ENCODE data around the gene PDX1. TPM values are rescaled to one million over a fixed set of nuclear protein-coding genes. Genes with fewer than 3 reads are reported as not detected.
"Not testable (repeated sequence)": the region's sequence is repeated elsewhere in the genome, so short reads cannot be mapped to it uniquely, and the experiment has no call there.

PDX1 gene
- polyA plus RNA-seq, 1 donor: not detected

- DNase-seq (ENCODE audit: low read depth): no peak
Measured at GRCh38 chr13:27956576-27957300, 36.9 kb downstream of the PDX1 start.

- DNase-seq (ENCODE audit: low read depth): no peak
Measured at GRCh38 chr13:27959976-27960361, 40.2 kb downstream of the PDX1 start.

- no peak for DNase-seq (ENCODE audit: low read depth)
Measured at GRCh38 chr13:27960362-27961226, 40.8 kb downstream of the PDX1 start.

GRCh38 chr13:27961227-27962085 lies 41.7 kb downstream of the PDX1 start:
- DNase-seq (ENCODE audit: low read depth): no peak

GRCh38 chr13:27962128-27962841 lies 42.5 kb downstream of the PDX1 start:
- no peak for DNase-seq (ENCODE audit: low read depth)

DNA sequence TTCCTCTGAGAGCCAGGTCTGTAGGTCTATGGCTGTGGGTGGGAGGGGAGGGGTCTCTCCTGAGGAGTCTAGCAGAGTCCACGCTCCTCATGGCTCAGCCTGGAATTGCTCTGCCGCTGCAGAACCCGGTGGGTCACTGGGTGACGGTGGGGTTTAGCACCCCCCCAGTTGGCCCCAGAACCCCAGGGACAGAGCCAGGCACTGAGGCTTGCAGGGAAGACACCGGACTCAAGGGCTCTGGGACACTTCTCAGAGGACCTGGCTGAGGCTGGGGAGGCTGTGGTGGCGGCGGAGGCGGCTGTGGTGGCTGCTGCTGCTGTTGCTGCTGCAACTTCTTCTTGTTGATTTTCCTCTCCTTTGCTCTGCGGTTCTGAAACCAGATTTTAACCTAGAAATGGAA lies 43.2 kb downstream of the PDX1 start:
- DNase-seq (ENCODE audit: low read depth): no peak

DNA sequence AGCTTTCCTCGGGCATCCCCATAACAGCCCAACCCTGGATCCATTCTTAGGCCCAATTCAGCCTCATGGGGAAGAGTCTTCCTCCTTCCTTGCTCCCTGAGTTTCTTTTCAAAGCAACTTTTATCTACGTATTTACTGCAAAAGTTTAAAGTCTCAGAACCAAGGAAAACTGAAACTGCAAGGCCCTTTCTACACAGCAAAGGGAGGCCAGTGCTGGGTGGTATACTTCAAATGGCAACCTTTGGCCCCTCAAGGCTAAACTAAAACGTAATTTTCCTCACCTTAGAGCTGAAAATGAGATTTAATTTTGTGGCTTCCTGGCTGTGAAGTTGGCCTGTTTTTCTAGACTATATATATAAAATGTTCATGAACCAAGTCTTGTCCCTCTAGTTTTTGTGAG lies 43.7 kb downstream of the PDX1 start:
- no peak for DNase-seq (ENCODE audit: low read depth)

GRCh38 chr13:27964206-27964605 lies 44.4 kb downstream of the PDX1 start:
- DNase-seq (ENCODE audit: low read depth): not testable (repeated sequence)

DNA sequence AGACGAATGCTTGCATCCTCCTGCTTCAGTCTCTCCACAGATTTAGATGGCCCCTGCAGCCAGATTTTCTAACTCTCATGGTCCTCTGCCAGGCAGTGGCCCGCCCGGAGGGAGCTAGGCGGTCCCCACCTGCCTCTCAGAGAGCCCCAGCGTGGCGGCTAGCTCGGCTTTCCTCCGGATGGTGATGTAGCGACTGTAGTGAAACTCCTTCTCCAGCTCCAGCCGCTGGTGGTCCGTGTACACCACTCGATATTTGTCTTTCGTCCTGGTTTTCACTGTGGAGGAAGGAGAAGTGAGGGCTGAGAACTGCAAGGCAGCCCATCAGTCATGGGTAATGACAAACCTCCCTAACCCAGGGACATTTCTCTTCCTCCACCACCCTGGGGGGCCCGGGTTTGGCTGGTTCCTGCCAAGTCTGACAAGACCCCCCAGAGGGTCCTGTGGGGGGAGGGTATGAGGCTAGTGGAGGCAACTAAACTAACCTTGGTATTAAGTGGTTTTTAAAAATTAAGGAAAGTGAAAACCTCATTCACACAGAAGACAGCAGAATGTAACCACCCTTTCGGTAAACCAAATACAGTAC lies 45.0 kb downstream of the PDX1 start:
- no peak for DNase-seq (ENCODE audit: low read depth)

- DNase-seq (ENCODE audit: low read depth): no peak
Measured at GRCh38 chr13:27965343-27965739, 45.5 kb downstream of the PDX1 start.

DNA sequence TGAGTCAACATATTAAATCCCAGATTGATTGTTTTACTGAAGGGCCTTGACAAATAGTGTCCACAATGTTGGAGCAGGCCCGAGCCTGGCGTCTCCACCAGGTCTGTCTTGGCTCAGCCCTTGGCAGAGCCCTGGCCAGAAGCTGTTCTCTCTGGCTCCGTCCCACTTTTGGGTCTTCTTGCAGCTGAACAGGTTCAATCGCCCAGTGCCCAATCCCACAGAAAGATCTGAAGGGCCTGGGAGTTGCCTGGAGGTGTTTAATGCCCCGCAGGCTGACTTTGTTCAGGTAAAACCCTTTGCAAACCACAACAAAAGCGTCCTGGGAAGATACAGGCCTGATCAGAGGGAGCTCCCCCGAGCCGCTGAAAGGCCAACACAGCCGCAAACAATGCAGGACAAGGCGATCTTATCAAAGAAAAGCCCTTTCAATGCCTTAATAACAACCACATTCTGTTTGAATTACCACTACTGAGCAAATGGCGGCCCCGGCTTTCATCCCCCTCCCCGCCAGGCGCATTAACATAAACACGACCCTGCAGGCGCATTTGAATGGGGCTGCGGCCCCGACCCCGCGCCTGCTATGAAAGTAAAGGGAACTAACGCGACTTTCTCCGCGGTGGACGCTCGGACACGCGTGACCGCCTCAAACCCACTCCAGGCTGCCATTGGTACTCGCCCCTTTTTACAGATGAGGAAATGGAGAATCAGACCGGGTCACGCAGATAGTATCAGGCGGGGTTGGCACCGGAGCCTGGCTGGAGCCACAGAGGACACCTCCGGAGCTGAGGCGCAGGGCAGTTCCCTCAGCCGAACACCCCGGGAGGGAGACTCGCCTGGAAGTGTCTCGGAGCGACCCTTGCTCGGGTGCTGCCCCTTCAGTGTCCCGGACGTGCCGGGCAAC lies 46.2 kb downstream of the PDX1 start:
- no peak for DNase-seq (ENCODE audit: low read depth)

DNA sequence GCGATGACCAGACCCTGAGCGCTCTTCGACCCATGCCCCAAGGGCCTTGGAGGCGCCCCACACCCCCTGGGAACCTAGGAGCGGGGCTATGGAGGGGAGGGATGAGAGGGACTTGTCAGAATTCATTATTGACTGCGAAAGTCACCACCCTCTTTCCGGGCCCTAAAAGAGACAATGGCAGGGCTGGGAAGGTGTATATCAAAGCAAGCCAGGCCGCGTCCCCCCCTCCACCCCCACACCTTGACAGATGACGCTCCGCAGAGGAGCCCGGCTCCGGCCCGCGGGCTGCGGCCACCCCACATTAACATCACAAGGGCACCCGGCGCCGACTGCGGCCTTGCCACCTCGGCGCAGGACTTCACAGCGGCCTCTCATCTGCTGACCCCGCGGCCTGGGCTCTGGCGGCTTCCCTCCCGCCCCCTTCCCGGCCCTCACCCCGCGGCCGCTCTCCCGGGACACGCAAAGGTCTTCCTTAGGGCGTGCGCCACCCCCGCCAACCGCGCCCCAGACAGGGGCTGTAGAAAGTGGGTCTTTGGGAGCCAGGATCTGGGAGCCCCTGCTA lies 46.9 kb downstream of the PDX1 start:
- no peak for DNase-seq (ENCODE audit: low read depth)

DNA sequence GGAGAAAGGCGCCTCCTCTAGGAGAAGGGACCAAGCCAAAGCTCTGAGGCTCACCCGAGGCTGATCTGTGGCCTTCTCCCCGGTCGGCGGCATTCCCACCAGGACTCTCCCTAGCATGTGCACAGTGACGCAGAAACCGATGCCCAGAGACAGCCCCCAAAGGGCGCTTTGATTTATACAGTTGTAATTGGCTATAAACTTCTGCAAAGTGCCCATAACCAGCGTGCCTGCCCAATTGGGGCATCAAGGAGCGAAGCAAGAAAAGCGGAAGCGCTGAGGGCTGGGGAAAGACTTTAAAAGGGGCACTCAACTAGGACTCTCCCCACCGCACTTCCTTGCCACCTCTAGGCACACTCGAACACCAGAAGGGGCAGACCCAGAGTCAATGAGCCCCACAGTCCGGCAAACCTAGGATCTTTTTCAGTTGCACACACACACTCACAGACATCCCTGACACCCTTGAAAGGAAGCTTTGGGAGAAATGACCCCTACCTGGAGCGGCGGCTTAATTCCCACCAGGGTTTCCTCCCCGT lies 47.5 kb downstream of the PDX1 start:
- no peak for DNase-seq (ENCODE audit: low read depth)

- DNase-seq (ENCODE audit: low read depth): no peak
Measured at GRCh38 chr13:27967736-27968315, 48.0 kb downstream of the PDX1 start.

DNA sequence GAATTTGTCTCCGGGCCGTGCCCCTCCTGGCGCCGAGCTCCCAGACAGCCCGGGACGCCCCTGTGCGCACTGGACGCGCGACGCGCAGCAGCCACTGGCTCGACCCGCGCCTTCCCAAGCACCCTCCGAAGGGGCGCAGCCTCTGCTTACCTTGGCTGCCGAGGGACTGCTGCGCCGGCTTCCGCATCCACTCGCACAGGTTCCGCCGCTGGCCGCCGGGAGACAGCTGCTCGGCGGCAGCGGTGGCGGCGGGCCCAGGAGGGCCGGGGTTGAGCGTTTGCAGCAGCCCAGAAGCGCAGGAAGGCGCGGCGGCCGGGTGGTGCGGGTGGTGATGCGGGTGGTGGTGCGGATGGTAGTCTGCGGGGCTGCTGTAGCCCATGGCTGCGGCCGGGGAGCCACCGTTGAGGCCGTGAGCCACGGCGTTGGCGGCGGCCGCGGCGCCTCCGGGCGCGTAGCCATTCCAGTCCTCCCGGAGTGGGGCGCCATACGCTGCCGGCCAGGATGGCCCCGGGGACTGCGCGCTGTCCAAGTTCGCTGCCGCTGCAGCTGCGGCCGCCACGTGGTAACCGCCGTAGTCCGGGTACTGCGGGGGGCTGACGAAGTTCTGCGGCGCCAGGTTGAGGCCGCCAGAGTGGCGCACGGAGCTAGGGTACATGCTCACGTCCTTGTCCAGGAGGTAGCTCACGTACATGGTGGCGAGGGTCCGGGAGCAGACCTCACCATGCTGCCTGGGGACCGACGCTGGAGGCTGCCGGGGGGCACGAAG lies 48.7 kb downstream of the PDX1 start:
- no peak for DNase-seq (ENCODE audit: low read depth)

- no peak for DNase-seq (ENCODE audit: low read depth)
Measured at GRCh38 chr13:27969082-27969865, 49.5 kb downstream of the PDX1 start, which contains the start of gene CDX2. Gene CDX2, minus strand, starts transcription at chr13:27969315. Its CDS starts 309 bp downstream, at chr13:27969006.

- no peak for DNase-seq (ENCODE audit: low read depth)
Measured at GRCh38 chr13:27969866-27970229, 50.0 kb downstream of the PDX1 start.

Measured in forelimb muscle (tissue), 1 donor.